BLaER1 (cell line): Measurements from ENCODE around the gene DUSP10.

Experiments
- H3K27ac ChIP-seq: shearing (Covaris generic); formaldehyde crosslinking; 2 replicates; pipeline ENCODE4 v1.8.1; 2022
- H3K27me3 ChIP-seq: shearing (Covaris generic); formaldehyde crosslinking; 2 replicates; pipeline ENCODE4 v1.8.1; 2022
- H3K36me3 ChIP-seq: shearing (Covaris generic); formaldehyde crosslinking; 2 replicates; pipeline ENCODE4 v1.8.1; 2022
- H3K4me1 ChIP-seq: shearing (Covaris generic); formaldehyde crosslinking; 2 replicates; pipeline ENCODE4 v1.8.1; 2022
- H3K4me2 ChIP-seq: shearing (Covaris generic); formaldehyde crosslinking; 2 replicates; pipeline ENCODE4 v1.8.1; 2022
- H3K4me3 ChIP-seq: shearing (Covaris generic); formaldehyde crosslinking; 2 replicates; pipeline ENCODE4 v1.8.1; 2022
- H3K9ac ChIP-seq: shearing (Covaris generic); formaldehyde crosslinking; 2 replicates; pipeline ENCODE4 v1.8.1; 2022
- H3K9me3 ChIP-seq: shearing (Covaris generic); formaldehyde crosslinking; 2 replicates; pipeline ENCODE4 v1.8.1; 2022
- H4K20me1 ChIP-seq: shearing (Covaris generic); formaldehyde crosslinking; 2 replicates; pipeline ENCODE4 v1.8.1; 2022
- Cebpa-rat ChIP-seq: shearing (Covaris generic); IDR thresholded peaks from 2 replicates; pipeline ENCODE4 v1.8.1; 2022

The DUSP10 gene

DNA sequence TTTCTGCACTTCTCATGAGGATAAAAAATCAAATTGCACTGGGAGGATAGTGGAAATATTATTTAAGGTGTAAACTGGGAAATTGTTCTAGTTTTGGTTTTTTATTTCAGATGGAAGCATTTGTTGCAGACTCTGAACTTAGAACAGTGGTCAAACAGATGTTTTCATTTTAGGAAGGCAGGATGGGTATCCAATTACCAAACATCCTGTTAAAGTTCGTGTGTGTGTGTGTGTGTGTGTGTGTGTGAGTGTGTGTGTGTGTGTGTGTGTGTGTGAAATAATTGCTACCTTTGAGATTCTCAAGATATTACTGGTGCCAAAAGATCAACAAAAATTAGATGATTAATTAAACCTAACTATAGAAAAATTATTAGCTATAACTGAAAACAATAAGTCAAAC is 24.3 kb upstream of the DUSP10 start:
- Histone ChIP-seq H3K4me2 (no peak overlapping the region), H3K27me3 (no peaks in the 10 kb centered on the region), H3K36me3 (no peaks in the 10 kb centered on the region), H3K9me3 (no peaks in the 10 kb centered on the region), H4K20me1 (no peaks in the 10 kb centered on the region), H3K9ac (no peak overlapping the region), H3K4me3 (no peak overlapping the region), H3K4me1 (no peaks in the 10 kb centered on the region), H3K27ac (no peak overlapping the region)
- TF ChIP-seq Cebpa-rat: no peak

DNA sequence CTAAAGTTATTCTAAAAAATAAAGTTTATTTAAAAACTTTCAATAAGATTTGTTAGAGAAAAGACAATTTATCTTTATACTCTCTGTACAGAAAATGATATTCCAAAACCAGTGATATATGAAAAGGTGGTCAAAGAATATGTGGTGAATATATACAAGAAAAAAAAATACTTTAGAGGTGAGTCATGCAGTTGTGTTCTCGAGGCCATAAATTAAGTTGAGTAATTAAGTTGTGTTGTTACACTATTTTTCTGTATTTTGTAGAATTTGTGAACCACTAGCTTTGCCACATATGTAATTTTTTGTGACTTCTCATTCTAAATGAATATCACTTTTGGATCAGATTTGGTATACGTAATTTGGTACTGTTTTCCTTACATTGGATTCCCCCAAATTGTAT is 23.6 kb upstream of the DUSP10 start:
- Histone ChIP-seq H3K9me3 (no peaks in the 10 kb centered on the region), H3K27me3 (no peaks in the 10 kb centered on the region), H3K4me3 (no peak overlapping the region), H3K4me2 (no peak overlapping the region), H3K36me3 (no peaks in the 10 kb centered on the region), H4K20me1 (no peaks in the 10 kb centered on the region), H3K9ac (no peak overlapping the region), H3K4me1 (no peaks in the 10 kb centered on the region), H3K27ac (no peak overlapping the region)
- TF ChIP-seq Cebpa-rat: no peak

DNA sequence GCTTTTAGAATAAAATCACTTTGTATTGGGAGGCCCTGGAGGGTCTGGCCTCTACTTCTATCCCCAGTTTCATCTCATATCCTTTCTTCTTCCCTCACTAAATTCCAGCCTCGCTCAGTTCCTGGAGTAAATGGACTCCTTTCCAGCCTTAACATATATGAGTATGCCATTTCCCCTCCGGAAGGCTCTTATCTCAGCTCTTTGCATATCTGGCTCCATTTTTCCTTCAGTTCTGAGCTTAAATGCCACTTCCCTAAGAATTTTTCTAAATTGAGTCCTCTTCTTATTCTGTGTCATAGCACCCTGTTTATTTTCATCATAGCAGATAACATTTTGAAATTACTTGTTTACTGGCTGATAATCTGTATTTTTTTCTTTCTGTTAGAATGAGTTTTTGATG is 20.2 kb upstream of the DUSP10 start:
- Histone ChIP-seq H3K9me3 (no peaks in the 10 kb centered on the region), H3K27ac (no peak overlapping the region), H3K9ac (no peak overlapping the region), H3K4me3 (no peak overlapping the region), H3K4me2 (no peak overlapping the region), H3K4me1 (no peaks in the 10 kb centered on the region), H3K36me3 (no peaks in the 10 kb centered on the region), H4K20me1 (no peaks in the 10 kb centered on the region), H3K27me3 (no peaks in the 10 kb centered on the region)
- TF ChIP-seq Cebpa-rat: no peak

DNA sequence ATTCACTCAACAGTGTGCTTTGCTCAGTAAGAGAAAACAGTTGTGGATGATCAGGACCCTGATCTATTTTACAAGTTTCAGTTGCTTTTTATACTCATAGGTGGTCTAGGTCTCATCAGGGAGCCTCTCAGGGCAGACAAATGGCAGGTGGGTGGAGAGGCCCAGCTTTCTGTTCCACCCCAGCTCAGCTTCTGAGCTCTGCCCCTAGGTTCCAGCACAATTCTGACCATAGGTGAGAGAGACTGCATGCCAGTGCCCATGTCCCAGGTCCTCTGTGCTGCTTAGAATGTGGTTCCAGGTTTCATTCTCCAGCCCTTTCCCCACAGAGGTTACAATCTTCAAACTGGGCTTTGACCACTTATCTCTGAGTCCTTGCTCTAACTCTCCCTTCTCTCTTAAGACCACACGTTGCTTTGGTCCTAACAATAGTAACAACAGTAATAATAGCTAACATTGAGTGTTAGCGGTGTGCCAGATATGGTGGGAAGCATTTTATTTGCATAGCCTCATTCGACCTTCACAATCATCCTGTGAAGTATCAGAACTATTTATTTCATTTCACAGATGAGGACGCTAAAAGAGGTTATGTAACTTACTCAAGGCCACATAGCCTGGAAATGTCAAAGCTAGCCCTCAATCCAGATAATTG is 19.6 kb upstream of the DUSP10 start:
- no peaks in the 10 kb centered on the region for H3K9me3 ChIP-seq
- no peaks in the 10 kb centered on the region for H3K36me3 ChIP-seq
- H4K20me1 ChIP-seq: no peaks in the 10 kb centered on the region
- H3K27ac ChIP-seq: no peak overlapping the region
- H3K9ac ChIP-seq: no peak overlapping the region
- H3K27me3 ChIP-seq: no peaks in the 10 kb centered on the region
- TF ChIP-seq Cebpa-rat: no peak
- H3K4me3 ChIP-seq: no peak overlapping the region
- no peaks in the 10 kb centered on the region for H3K4me1 ChIP-seq
- H3K4me2 ChIP-seq: no peak overlapping the region

GRCh38 chr1:221760911-221761310 is 19.0 kb upstream of the DUSP10 start:
- Histone ChIP-seq H3K4me2 (no peak overlapping the region), H3K27me3 (no peaks in the 10 kb centered on the region), H3K9me3 (no peaks in the 10 kb centered on the region), H3K4me1 (no peaks in the 10 kb centered on the region), H3K27ac (no peak overlapping the region), H3K4me3 (no peak overlapping the region), H4K20me1 (no peaks in the 10 kb centered on the region), H3K9ac (no peak overlapping the region), H3K36me3 (no peaks in the 10 kb centered on the region)
- no peak for TF ChIP-seq Cebpa-rat

DNA sequence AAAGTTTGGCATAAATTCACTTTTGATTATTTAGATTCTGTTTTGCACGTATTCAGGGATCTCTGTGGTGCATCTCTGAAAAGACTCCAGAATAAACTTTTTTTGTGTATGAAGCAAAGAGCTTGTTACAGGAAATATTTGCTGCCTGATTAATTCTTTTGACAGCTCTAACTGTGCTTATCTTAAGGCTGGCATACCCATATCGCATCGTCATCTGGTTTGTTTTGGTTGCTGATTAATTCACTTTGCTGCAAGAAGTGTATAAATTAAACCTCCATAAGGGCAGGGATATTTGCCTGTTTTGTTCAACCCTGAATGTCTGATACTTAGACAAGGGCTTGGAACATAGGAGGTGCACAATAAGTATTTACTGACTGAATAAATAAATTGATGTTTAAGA is 17.5 kb upstream of the DUSP10 start:
- TF ChIP-seq Cebpa-rat: no peak
- Histone ChIP-seq H3K36me3 (no peaks in the 10 kb centered on the region), H3K27ac (no peak overlapping the region)

GRCh38 chr1:221758455-221758854 is 16.6 kb upstream of the DUSP10 start:
- Histone ChIP-seq H3K9ac (no peak overlapping the region), H3K9me3 (no peaks in the 10 kb centered on the region), H3K4me2 (no peak overlapping the region), H3K36me3 (no peaks in the 10 kb centered on the region), H3K4me3 (no peak overlapping the region), H3K27me3 (no peaks in the 10 kb centered on the region), H4K20me1 (no peaks in the 10 kb centered on the region), H3K4me1 (peaks cover 11% of the 10 kb centered on the region), H3K27ac (no peak overlapping the region)
- TF ChIP-seq Cebpa-rat: no peak

More for the DNA sequence above, 17.5 kb upstream of the DUSP10 start:
- H3K4me2 ChIP-seq: no peak overlapping the region
- no peaks in the 10 kb centered on the region for H3K9me3 ChIP-seq
- H4K20me1 ChIP-seq: no peaks in the 10 kb centered on the region
- H3K4me1 ChIP-seq: peaks cover 9% of the 10 kb centered on the region
- no peak overlapping the region for H3K9ac ChIP-seq
- no peak overlapping the region for H3K4me3 ChIP-seq
- H3K27me3 ChIP-seq: no peaks in the 10 kb centered on the region

DNA sequence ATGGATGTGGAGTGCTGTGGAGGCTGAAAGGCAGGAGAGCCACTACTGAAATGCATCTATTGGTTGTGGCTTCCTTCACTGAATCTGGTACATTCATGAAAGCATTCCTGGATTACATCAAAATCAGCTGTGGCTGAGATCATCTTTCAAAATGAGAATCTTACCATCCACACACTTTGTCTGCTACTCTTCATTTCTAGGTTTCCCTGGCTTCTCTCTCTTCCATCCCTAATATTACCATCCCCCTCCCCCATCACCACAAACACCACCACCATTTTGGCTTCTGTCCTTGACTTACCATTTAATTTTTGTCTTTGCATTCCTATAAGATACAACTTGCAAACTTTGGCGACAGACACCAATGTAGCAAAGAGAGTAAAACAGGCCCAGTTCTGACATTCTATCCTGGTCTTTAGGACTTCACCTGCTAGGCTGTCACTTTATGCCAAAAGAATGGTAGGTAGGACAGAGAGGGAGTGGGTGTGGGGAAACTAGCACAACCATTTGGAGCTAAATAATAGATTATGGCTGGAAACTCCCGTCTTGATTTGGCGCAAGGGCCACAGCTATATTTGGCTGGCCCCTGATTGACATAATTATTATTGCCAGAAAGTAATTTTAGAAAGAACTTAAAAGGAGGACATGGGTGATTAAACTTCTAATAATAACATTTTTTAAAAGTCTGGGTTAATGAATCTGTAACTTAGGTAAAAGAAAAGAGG is 15.1 kb upstream of the DUSP10 start:
- Histone ChIP-seq H3K27ac (no peak overlapping the region), H3K4me3 (no peak overlapping the region), H3K36me3 (no peaks in the 10 kb centered on the region), H3K4me1 (peaks cover 11% of the 10 kb centered on the region), H3K4me2 (no peak overlapping the region), H3K27me3 (no peaks in the 10 kb centered on the region), H3K9ac (no peak overlapping the region), H3K9me3 (no peaks in the 10 kb centered on the region), H4K20me1 (no peaks in the 10 kb centered on the region)
- TF ChIP-seq Cebpa-rat: no peak

GRCh38 chr1:221753828-221754188 is 11.9 kb upstream of the DUSP10 start:
- H3K4me2 ChIP-seq: no peak overlapping the region
- no peaks in the 10 kb centered on the region; the same call in 1 of the 2 replicates for H3K9me3 ChIP-seq
- peaks cover 11% of the 10 kb centered on the region for H3K4me1 ChIP-seq
- no peak overlapping the region for H3K4me3 ChIP-seq
- no peak overlapping the region for H3K9ac ChIP-seq
- no peaks in the 10 kb centered on the region for H3K27me3 ChIP-seq
- no peaks in the 10 kb centered on the region for H3K36me3 ChIP-seq
- H4K20me1 ChIP-seq: no peaks in the 10 kb centered on the region
- no peak for TF ChIP-seq Cebpa-rat
- H3K27ac ChIP-seq: no peak overlapping the region

DNA sequence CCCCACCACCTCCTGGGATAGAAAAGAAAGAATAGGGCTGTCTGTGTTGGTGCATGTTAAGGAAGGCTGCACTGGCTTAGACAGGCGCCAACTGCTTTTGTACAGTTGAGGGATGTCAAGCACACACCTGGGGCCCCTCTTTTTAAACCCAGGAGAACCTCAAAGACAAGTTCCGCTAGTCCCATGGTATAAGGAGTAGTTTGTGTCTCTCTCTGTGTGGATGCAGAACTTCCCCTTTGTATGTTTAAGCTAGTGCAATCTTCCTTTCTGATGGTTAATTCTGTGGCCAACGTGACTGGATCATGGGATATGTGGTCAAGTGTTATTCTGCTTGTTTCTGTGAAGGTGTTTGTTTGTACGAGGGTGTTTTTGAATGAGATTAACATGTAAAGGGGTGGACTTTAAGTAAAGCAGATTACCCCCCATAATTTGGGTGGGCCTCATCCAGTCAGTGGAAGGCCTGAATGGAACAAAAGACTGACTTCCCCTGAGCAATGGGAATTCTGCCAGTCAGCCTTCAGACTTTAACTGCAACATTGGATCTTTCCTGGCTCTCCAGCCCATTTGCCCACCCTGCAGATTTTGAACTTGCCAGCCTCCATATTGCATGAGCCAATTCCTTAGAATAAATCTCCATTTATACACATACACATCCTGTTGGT is 9.5 kb upstream of the DUSP10 start:
- no peak overlapping the region for H3K9ac ChIP-seq
- H3K9me3 ChIP-seq: no peaks in the 10 kb centered on the region; the same call in 1 of the 2 replicates
- H3K36me3 ChIP-seq: no peaks in the 10 kb centered on the region
- H3K27ac ChIP-seq: no peak overlapping the region
- TF ChIP-seq Cebpa-rat: no peak
- peaks cover 11% of the 10 kb centered on the region for H3K4me1 ChIP-seq
- no peak overlapping the region for H3K4me2 ChIP-seq
- H4K20me1 ChIP-seq: no peaks in the 10 kb centered on the region
- H3K27me3 ChIP-seq: no peaks in the 10 kb centered on the region
- H3K4me3 ChIP-seq: no peak overlapping the region
